HT-29 (cell line): Measurements from ENCODE around the gene ARHGAP18. TPM values are rescaled to one million over a fixed set of nuclear protein-coding genes. Genes with fewer than 3 reads are reported as not detected.

ENCODE experiments used
- DNase-seq: peaks from one replicate; pipeline ENCODE4 v3.0.0-alpha.2; 2015; ENCODE audit warnings: low spot score
- total RNA-seq: library from RNA; depleted of rRNA; stranded (reverse); fragments of >200 nt; shearing (Covaris generic); gene quantifications from 2 replicates; pipeline ENCODE4 v1.2.3, GENCODE V29; 2014

ARHGAP18 gene
- total RNA-seq, 1 experiment from 2014 or later: 29.7 TPM

DNA sequence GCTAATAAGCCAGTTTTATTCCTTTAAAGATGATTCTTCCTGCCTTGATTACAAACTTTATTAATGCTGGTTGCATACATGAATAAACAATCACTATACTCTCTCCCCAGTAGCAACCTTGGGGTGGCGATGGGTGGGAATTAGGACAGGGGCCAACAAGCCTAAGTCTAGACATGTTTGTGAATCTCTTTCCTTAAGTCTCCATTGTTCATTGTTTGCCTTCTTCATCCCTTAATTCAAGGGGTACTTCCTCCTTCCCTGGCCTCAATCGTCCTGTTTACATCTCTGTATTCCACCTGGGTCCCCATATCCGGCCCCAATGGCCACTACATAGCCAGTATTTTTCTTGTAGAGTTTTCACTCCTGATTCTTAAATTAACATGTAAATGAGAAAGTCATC is 66.0 kb downstream of the ARHGAP18 start:
- peak; percentile 87 for DNase-seq

DNA sequence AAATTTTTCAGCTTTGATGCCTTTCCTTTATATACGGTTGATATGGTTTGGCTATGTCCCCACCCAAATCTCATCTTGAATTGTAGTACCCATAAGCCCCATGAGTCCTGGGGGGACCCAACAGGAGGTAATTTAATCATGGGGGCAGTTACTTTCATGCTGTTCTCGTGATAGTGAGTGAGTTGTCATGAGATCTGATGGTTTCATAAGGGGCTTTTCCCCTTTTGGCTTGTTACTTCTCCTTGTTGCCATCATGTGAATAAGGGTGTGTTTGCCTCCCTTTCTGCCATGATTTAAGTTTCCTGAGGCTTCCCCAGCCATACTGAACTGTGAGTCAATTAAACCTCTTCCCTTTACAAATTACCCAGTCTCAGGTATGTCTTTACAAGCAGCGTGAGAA is 66.8 kb downstream of the ARHGAP18 start:
- no peak for DNase-seq

DNA sequence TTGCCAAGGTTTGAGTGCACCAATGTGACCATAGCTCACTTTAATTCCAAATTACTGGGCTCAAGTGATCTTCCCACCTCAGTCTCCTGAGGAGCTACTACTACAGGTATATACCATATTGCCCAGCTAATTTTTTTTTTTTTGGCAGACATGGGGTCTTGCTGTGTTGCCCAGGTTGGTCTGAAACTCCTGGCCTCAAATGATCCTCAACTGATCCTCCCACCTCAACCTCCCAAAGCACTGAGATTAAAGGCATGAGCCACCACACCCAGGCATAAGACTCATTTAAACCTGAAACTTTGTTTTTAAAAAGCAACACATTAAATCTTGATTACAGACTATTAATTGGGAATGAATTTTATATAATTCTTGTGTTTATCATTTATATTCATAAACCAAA is 67.7 kb downstream of the ARHGAP18 start:
- no peak for DNase-seq

DNA sequence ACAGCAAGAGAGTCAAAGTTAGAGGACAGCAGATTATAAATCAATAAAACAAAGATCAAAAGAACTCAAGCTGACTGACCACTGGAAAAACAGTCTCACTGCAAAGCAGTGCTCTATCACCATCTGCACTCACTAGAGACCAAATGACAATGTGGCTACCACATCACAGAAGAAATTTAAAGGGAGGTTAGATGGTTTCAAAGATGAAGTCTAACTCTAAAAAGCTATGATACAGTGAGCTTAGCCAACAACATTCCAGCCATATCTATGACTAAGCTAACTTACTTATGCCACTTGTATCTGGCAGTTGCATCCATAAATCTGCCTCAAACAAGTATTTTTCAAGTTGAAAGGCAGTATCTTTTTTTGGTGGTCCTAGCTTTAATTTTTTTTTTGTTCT is 68.6 kb downstream of the ARHGAP18 start:
- peak; percentile 33 for DNase-seq

DNA sequence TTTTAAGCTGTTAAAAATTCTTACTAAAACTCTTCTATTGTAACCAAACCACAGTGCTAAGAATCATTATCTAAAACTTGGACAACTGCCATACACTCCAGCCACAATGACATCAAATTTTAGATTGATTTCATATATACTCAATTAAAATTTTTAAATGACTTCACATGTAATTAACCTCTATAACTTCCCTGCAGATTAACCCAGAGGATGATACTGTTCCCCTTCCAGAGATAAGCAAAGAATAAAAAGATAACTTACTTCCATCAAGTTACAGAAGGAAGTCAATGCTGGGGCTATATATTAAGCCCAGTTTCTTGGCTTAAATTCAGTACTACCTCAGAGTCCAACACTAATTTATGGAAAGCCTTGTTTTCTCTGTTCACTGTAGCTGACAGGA is 71.3 kb downstream of the ARHGAP18 start:
- peak; percentile 56 for DNase-seq

DNA sequence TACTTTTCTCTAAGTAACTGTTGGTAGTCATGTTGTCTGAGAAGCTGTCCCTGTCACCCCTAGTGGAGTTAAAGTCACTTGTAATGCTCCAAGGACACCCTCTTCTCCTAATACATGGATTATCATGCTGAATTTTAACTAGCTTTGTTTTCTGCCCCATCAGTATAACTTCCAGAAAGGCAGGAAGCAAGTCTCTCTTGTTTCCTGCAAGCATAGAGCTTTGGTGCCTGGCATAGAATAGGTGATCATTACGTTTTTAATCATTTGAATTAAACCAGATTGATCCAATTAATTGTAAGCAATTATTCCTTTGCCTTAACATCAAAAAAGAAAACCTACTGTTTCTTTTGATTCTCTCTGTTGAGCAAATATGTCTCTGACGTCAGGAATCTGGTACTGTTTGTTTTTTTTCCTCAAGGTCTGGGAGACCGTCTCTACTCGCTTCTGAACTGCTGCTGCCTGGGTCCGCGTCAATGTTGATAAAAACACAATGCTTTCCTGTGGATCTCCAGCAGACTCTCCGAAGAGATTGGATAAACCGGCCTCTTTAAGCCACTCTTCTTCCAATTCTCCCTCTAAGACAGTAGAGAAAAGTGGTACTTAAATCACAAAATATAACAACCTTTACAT is 71.8 kb downstream of the ARHGAP18 start:
- peak; percentile 57 for DNase-seq

DNA sequence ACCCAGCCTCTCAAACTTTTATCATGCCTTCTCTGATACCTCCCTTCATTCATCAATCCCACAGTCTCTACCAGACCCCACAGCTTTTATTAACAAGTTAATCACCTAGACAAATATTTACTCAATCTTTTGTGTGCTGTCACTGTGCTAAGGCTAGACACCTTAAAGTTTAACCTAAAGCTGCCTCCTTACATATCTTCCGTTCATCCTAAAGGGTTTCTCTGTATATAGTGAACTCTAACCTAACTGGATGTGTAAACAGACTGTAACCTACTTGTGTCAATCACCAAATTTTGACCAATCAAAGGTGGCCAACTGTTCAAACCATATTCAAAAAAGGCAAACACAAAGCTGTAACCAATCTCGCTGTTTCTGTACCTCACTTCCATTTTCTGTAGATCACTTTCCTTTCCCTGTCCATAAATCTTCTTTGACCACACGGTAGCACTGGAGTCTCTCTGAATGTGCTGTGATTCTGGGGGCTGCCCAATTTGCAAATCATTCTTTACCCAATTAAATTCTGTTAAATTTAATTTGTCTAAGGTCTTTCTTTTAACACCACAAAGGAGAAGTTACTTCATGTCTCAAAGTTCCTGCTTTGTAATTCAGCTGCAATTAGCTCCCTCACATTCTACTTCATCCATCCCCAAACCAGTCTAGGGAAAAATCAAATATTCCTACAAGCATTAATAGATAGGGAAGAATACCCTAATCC is 72.5 kb downstream of the ARHGAP18 start:
- DNase-seq: peak; percentile 54

DNA sequence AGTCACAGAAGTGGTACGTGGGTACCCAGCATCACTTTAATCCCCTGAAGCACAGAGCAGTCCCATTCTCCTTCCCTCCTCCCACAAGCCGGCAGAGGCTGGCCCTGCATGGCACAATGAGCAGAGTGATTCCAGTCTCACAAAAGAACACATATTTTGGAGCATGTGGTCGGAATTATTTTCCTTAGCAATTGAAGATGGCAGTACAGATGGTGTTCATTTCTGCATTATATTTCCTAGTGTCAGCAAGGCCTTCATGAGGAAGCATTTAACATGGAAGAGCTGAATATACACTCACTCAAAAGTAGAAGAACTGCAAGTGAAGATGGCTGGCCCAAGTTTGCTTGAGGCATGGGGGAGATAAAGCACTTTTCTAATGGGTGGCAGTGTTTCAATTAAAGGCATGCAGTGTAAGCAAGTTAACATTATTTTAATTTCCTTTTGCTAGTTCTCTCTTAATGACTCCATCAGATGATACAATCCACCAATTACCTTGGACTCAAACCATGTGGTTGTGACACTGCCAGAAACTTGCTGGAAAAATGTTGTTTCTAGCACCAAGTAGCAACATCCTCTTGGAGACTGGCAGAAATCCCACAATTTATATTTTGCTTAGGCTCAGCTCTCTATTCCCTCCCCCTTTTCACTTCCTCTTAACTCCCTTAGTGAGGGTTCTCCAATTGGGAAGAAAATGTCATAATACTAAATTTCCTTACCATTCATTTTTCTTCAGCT is 74.4 kb downstream of the ARHGAP18 start:
- DNase-seq: no peak

DNA sequence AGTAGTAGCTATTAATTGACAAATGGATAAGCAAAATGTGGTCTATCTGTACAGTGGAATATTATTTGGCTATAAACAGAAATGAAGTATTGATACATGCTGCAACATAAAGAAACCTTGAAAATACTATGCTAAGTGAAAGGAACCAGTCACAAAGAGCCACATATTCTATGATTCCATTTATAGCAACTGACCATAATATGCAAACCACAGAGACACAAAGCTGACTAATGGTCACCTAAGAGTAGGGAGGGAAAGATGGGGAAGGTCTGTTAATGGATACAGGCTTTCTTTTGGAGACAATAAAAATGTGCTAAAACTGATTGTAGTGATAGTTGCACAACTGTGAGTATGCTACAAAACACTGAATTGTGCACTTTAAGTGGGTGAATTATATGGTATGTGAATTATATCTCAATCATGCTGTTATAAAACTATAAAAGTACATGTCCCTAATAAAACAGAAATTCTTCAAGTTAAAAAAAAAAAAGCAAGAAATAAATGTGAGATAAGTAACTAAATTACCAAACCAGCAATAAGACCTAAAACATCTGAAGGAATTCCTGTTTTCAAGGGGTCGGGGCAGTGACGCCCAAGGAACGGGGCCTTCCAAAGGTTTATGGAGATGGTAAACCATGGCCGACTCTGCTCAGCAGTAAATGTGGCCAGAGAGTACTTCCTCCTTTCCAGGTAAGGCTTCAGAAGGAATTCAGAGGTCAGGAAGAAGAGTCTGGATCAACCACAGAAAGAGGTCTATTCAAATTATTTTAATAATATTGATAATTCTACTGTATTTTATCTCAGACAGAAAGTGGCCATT is 75.4 kb downstream of the ARHGAP18 start:
- DNase-seq: no peak

DNA sequence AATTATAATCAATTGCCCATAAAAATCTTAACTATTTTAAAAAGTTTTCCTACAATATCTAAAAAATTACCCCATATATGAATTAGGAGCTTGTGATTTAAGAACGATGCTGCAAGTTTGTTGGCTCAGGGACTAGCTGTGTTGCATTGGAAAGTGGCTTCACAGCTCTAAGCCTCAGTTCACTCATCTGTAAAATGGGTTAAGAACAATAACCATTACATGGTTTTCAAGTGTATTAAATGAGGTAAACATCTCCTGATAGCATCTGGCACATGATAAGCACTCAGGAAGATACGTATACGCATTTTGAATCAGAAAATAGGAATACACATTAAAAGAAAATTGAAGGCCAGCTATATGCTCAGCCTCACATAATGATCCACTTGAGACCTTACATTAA is 76.4 kb downstream of the ARHGAP18 start:
- no peak for DNase-seq

DNA sequence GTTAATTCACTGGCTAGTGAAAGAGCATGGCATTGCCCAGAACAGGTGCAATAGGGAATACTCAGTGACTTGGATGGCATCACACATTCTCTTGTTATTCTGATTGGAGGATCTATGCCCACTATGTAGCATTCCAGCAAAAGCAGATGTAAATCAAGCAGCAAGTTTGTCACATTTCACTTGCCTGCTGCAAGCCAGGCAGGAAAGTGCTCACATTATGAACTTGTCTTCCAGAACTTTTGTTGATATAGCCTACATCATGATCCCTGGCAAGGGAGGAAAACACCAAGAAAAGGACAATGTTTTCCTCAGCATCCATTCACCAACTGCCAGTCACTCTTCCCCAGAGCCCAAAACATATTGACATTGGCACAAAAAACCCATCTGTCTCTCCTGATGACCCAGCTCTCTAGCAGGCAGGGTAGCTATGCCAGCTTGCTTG is 77.8 kb downstream of the ARHGAP18 start:
- no peak for DNase-seq

DNA sequence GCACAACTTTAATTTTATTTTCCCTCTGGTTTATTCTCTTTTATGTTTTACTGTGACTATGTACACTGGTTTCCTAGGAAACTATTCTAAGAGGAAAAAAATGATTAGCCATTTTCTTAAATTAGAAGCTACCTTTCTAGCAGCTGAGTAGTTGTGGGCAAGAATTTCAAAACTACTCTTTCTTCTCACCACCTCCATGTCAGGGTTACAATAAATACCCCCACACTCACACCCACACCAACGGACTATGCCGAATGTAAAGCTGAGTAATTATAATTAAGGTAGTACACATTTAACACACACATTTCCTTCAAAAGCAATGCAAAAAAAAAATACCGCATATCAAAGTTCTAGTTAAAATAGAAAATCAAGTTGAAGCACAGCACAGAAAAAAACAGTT is 78.9 kb downstream of the ARHGAP18 start:
- no peak for DNase-seq

DNA sequence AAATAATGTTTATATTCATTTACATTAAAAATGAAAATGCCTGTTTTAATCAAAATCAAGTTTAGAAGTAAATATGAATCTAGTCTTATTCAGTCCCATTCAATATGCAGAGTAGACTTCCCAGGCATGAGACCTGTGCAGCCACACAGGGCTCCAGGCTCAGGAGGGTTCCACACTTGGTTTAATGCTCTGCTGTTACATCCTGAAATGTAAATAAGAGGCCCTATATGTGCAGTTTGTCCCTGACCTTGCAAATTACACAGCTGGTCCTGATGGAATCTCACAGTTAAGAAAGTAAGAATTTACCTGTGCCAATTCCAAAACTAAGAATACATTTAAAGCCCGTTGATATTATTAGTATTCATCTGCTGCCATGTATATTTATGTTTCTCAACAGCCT is 79.4 kb downstream of the ARHGAP18 start:
- DNase-seq: no peak

DNA sequence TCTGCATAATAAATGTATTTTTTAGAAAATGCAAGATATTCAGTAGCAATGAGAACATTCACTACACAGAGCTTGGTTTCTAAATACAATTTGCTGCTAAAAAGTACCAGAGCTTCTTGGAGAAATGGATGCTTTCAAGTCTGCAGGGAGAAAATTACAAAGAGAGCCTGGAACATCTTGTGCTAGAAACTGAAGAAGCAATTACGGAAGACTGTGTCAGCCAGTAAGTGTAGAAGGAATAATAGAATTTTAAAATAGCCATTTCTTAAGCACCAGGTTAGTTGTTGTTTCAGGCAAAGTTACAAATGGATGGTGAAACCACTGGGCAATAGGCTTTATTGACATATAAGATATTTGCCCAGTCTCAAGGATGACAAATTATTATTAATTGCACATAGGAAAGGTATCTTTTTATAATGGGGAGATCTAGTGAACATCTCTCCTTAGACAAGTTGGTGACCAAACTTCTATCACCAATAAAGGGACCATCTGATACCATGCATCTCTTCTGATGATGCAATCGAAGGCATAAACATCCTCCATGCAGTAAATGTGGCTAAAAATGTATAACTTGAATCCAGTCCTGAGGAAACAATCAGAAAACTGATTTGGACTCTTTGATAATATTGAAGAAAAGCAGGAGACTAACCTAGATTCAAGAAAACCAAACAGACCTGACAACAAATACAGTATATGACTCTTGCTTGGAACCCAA is 81.7 kb downstream of the ARHGAP18 start:
- DNase-seq: no peak

DNA sequence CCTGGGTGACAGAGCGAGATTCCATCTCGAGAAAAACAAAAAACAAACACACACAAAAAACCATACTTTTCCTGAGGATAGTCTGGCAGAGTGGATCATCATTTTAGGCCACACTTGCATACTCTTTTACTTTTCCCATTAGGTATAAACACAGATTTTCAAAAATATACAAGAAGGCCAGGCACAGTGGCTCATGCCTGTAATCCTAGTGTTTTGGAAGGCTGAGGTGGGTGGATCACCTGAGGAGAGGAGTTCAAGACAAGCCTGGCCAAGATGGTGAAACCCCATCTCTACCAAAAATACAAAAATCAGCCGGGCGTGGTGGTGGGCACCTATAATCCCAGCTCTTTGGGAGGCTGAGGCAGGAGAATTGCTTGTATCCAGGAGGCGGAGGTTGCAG is 85.5 kb downstream of the ARHGAP18 start:
- DNase-seq: no peak

DNA sequence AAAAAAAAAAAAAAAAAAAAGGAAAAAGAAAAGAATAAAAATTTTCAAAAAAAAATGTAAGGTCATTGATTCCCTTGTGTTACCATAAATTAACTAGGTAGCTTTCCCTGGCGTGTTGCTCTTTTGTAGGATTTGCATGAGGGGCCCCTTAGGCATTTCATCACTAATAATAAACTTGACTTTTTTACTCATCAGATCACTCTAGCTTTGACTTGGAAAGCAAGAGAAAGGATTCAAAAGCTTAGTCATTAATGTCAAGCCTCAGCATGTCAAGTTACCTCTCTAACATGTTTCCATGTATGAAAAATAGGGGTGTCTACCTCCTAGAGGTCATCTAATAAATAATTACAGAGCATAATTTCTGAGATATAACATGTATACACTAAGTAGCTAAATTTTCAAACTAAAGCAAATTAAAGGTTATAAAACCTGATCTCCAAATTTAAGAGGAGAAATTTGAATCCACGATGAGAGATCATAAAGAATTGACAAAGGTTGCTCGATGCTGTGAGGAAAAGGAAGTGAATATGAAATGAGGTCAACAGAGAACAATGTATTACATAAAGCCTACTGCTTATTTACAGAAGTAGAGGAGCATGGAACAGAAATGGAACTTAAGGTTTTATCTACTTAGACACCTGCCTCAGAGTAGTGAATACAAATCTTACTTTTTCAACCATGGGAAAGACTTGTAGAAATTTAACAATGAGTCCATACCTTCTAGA is 86.8 kb downstream of the ARHGAP18 start:
- DNase-seq: no peak

DNA sequence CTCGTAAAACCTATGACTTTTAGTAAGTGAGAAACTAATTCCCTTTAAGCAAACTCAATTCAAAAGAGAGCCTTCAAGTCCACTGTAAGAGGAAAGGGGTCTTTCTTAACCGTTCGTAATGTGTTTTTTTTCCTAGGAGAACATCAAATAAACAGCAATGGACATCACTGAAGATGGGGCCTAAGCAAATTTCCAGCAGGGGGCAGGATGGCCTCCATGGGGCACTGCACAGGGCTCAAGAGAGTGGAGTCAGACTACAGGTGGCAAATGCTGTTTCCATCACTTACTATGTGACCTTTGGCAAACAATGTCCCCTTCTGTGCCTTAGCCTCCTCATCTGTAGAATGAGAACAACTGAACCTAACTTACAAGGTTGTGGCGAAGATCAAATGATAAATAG is 88.7 kb downstream of the ARHGAP18 start:
- peak; percentile 34 for DNase-seq

DNA sequence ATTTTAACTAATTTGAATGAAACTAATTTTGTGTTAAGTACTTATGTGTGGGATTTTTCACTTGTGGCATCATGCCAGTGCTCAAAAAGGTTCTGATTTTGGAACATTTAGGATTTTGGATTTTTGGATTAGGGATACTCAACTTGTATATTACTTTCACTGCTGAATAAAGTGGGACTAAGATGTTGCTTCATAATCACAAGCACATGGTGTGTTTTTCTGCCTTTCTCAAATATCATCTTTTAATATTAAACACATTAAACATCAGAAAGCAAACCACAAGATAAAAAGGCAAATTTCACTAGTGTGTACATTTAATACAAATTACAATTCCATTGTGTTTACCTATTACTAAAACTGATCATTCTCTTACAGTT is 89.8 kb downstream of the ARHGAP18 start:
- DNase-seq: no peak

DNA sequence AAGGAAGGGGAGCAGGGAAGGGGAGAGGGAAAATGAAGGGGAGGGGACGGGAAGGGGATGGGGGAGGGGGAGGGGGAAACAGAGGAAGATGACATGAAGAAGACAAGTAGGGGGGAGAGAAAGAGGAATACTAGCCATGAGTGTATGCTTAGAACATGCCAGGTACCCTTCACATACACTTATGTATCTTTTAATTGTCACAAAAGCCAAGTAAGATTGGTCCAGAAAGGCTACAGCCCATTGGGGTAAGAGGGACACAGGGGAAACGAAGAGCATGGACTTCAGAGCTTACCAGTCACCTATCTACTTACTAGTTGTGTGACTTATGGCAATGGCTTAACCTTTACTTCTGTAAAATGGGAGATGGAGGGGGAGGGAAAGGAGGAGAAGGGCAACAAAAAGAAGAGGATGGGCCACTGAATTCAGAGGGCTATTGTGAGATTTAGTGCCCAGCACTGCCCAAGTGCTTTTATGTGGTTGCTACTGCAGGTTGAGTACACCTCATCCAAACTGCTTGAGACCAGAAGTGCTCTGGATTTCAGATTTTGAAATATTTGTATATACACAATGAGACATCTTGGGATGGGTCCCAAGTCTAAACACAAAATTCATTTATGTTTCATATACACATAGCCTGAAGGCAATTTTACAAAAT is 90.3 kb downstream of the ARHGAP18 start:
- DNase-seq: no peak

DNA sequence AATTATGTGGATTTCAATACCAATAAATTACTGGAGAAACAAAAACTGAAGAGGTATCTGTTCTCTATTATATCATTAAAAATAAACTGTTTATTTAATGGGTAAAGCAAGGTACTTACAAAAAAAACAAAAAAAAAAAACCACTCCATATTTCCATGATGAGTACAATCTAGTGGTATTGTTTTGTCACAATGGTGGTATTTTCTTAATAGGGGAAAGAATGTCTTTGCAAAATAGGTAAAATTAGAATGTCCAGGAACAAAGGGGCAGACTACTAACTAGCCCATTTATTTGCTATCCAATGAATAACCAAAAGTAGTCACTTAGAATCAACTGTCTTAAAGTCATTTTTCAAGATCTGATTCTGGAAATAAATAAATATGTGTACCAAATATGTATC is 92.0 kb downstream of the ARHGAP18 start:
- no peak for DNase-seq
